NCI-H1417 (cell line): ENCODE data around the gene ERC2.

Experiments
- DNase-seq, 3 experiments: peaks; one replicate each; lab custom pipeline; 2025; lab: John Stamatoyannopoulos, UW

ERC2 gene

DNA sequence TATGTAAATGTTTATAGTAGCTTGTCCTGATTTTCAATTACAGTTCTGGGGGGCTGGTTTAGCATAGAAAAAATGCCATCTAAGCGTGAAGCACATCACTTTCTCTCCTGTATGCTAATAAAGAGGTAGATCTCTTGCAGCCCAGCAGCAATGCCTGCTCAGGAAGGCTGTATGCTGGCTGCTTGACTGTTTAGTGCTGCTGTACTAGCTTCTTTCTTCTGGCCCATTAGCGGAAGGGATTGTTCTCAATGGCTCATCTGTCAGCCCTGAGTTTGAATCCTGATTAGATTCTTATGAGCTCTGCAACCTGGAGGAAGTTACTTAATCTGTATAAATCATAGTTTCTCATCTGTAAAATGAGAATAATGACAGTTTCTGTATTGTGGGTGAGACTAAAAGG, 478.9 kb downstream of the ERC2 start:
- no peak for DNase-seq

GRCh38 chr3:55988905-55989304, 479.4 kb downstream of the ERC2 start:
- DNase-seq: no peak

DNA sequence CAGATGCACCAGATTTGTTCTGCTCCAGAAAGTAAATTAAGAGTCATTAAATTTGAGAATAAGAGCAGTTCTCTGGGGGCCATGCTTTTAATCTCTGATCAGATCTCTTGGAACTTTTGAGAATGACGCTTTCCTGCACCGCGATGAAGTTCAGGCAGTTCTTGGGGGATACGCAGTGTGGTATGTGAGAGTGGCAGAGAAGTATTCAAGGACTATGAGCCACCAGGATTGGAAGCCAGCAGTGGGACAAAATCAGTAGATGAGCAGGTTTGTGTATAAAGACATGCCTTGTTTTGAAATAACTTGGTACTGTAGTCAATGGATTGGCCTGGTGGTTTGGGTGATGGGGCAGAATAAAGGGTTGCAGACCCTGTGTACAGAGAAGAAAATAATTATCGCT, 483.6 kb downstream of the ERC2 start:
- DNase-seq: no peak

GRCh38 chr3:55978953-55979352, 489.3 kb downstream of the ERC2 start:
- DNase-seq: no peak

GRCh38 chr3:55974421-55975165, 493.7 kb downstream of the ERC2 start:
- DNase-seq: no peak

DNA sequence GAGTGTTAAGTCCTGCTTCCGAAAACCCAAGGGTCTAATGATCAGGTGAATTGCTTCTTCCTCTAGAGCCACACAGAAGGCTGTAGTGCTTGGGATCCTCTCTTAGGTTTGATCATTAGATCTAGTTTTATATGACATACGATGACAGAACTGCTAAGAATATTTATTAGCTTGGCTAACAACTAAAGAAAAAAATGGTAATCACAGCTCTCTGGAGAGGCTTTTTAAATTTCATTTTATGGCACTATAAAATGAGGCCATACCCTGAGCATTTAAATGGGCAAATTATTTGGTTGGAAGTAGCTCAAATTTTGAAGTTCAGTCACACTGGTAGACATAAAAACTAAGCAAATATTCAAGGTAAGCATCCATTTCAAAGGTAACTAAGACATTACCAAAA, 498.6 kb downstream of the ERC2 start:
- no peak for DNase-seq

GRCh38 chr3:55968331-55968730, 499.9 kb downstream of the ERC2 start:
- DNase-seq: no peak

DNA sequence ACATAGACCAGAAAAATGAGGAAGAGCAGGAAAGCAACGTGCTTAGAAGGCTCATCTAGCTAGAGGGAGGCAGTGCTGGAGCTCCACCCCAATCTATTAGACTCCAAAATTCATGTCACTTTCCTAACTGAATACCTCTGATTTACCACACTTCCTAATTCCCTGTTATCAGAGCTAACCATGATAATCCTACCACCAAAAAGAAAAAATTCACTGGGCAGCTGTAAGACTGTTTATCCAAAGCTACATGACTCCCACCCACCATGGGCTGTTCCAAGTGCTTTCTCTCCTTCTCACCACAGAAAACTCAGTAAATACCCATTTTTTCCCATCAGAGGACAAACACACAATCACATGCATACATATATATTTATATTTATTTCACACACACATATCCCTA, 501.7 kb downstream of the ERC2 start:
- no peak for DNase-seq

DNA sequence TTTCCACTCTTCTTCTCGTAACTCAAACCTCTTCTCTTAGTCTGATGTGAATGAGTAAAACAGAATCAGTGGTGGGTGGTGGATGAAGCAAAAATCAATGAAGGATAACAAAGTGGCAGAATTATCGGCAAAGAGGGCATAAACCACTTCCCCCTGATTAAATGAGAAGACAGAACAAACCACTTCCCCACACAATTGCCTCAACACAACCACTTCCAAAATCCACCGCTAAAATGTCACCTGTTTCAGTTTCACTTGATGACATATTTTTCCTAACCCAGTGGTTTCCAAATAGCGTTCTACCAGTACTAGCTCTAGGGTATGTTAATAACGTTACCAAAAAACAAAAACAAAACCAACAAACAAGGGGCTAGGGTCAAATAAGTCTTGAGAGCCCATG, 502.5 kb downstream of the ERC2 start:
- no peak for DNase-seq

DNA sequence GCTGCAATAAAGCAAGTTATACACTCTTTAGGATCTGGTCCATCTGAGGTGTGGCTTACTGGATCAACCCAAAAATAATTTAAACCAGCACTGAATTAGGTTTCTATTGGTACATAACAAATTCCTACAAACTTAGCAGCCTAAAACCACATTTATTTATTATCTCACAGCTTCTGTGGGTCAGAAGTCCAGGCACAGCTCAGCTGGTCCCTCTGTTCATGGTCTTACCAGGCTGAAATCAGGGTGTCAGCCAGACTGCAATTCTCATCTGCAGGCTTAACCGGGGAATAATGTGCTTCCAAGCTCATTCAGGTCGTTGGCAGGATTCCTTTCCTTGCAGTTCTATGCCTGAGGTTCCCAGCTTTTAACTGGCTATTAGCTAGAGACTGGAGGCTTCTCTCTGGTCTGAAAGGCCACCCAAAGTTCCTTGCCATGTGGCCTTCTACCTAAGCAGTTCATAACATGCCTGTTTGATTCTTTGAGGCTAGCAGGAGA, 503.7 kb downstream of the ERC2 start:
- no peak for DNase-seq

DNA sequence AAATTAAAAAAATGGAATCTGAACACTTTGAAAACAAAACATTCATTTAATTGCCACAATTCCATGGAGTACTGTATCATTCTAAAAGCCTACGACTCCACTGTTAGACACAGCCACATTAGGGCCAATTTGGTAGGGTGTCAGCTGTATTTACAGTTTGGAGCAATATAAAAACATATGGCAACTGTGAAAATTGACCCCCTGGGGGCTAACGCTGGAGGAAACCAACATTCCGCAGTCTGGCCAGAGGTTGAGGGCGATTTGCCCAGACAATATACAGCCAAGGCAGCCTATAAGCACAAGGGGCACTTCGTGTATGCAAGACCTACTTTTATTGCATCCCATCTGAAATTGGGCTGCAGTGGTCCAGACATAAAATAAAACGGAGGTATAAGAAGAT, 504.7 kb downstream of the ERC2 start:
- DNase-seq: peak in 2 of 3 experiments; percentile 13 to 67

DNA sequence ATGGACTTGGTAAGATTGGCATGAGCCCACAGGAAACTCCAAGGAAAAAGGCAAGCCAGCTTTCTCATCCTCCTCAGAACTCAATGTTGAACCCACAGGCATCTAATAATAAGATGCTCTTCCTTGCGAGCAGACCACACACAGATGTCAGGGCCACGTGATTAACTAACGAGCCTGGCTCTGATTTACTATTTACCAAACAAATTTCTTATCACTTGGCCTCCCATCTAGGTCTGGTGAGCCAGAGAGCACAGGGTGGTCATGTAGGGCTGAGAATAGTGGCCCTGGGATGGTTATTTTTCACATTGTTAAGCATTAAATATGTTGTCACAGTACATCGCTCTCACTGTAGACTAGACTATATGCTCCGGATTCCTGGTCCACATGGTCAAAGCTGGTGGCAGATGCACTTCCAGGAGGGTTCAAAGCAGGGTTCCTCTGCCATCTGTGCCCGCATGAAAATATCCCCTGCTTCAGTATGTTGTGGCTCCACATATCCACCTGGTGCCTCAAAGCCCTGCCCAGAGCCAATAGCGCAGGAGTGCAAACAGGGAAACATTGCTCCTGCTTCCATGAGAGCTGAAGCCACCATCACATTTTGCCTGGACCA, 508.7 kb downstream of the ERC2 start:
- DNase-seq: no peak

GRCh38 chr3:55958605-55959004, 509.7 kb downstream of the ERC2 start:
- DNase-seq: no peak

DNA sequence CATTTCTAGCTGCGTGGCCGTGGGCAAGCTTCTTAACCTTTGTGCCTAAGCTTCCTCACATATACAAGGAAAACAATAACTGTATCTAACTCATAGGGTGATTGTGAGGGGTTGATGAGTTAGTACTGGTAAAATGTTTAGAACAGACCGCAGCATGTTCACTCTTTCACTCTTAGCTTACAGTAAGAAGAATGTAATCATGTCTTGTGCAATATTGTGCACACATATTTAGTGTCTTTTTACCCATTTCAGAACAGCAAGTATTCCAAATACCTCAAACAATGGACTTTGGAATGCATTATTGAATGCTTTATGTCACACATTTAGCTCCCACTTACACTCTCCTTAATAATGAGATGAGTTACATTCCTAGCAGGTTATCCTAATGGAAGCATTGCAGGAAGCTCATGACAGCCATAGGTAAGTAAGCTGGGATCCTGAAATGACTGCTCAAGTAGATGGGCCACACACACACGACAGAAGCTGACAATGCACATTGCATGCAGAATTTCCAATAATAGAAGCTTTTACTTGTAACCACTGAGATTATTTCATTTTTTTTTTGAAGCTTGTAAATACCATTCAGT, 512.3 kb downstream of the ERC2 start:
- DNase-seq: no peak

DNA sequence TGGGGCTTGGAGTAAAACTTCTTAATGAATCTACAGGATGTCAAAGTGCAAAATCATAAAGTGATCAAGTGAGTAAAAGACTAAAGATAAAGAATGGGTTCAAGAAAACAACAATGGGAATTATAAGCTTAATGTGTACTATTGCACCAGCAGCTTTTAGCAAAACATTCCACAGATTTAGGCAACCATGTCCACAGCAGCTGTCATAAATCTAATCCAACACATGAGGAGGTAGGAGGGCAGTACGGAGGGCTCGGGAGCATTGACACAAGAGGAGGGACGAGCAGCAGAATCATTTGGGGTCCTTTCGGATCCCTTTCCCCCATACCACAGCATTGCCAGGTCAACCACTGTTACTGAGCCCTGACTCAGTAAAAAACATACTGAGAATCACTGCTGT, 516.9 kb downstream of the ERC2 start:
- no peak for DNase-seq

GRCh38 chr3:55947406-55947805, 520.9 kb downstream of the ERC2 start:
- DNase-seq: peak in 1 of 3 experiments; percentile 1

- DNase-seq: no peak
Measured at GRCh38 chr3:55946574-55947160, 521.6 kb downstream of the ERC2 start.

DNA sequence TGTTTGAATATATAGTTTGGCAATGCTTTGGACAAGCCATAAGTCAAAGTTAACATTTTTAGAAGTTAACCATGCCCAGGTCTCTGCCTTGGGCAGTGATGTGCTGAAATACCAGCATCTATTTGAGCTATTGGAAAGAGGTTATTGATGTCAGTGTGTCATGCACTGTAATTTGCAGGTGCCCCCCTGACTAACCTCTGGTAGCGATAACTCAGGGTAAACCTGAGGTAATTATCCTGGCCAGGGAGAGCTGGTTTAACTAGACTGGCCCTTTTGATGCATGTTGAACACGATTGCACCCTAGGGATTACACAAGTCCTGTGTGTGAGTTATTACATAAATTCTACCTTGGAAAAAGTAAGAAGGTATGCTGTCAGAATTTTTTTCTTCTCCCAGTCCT, 525.4 kb downstream of the ERC2 start:
- DNase-seq: peak in 1 of 3 experiments; percentile 5

GRCh38 chr3:55939287-55939686, 529.0 kb downstream of the ERC2 start:
- DNase-seq: no peak

DNA sequence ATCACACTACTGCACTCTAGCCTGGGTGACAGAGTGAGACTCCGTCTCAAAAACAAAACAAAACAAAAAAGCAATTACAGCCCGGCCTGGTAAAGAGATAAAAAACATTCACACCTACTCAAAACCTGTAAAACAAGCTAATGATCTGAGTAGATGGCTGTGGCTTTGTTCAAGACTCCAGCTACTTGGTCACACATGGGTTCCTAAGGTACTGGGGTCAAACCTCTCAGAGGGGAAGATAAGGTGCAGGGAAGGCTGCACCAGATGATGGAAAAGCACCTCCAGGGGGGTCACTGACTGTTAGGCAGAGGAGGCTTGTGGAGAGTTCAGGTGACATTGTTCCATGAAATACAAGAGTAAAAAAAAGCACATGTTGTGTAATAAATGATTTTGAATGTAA, 531.0 kb downstream of the ERC2 start:
- peak in 1 of 3 experiments; percentile 1 for DNase-seq

DNA sequence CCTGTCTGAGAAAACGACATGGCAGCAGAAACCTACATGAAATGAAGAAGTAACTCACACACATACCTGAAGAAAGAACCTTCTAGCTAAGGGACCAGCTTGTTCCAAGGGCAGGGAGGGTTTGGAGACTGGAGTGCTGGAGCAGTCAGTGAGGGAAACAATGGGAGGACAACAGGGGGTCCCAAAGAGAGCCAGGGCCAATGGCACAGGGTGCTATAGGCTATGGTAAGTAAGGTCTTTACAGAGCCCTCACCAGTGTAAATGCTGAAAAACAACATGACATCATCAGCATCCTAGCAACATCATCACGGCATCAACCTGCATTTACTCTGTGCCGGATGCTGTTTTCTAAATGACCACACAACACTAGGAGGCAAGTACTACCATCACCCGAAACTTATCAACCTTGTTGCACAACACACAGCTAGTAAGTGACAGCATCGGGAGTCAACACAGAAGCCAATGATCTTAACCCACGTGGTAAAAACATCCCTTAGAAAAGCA, 531.7 kb downstream of the ERC2 start:
- no peak for DNase-seq

DNA sequence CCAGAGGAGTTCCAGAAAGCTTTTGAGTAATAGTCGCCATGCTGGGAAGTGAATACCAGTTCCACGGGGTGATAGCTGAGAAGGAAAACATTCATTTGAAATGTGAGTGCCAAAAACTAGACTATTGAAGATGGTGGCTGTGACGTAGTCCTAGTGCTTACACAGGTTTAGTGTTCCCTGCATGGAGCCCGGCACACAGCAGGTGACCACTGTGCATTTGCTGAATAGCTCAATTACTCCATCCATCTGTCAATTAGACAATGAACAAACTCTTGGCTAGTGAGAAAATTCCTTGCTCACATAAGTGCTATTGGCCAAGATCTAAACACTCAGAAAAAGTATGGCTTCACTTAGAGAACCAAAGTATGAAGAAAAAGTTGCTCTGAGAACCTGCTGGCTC, 533.0 kb downstream of the ERC2 start:
- peak; percentile 42 to 86 (median 60) for DNase-seq

DNA sequence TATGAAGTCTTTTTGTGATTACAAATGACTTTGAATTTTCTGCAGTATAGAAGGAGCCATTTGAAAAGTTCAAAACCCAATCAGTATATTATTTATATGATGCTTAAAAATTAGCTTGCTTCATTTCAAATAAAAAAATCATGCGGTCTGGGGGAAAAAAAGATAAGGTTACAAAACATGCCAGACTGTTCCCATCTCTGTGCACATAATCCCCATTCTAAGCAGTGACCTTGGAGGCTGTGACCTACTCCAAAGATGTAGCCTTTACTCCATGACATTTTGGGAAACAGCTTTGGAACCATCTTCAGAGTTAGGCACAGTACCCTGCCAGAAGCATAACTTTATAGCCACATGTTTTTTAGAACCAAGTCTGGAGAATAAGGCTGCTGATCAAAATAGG, 533.5 kb downstream of the ERC2 start:
- DNase-seq: no peak
